ENCODE results near the gene SIK3.
"Not testable (repeated sequence)": the region's sequence is repeated elsewhere in the genome, so short reads cannot be mapped to it uniquely, and the experiment has no call there.

Gene SIK3

DNA sequence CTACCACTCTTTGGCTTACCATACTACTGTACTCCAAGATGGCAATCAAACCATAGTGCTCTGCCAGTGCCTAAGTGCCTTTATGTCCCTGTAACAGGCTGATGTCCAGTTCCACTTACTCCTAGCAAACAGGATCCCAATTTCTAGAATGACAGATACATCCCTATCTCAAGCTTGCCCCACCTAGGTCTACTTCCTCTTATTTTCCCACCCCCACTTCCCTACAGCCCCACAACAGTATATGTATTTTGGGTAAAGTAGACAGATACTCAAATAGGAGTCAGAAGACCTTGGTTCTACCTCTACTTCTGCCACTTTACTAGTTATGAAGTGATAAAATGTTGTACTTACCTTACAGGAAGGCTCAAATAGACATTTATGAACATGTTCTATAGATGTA, 24.1 kb downstream of the SIK3 start:
- no peak for DNase-seq

DNA sequence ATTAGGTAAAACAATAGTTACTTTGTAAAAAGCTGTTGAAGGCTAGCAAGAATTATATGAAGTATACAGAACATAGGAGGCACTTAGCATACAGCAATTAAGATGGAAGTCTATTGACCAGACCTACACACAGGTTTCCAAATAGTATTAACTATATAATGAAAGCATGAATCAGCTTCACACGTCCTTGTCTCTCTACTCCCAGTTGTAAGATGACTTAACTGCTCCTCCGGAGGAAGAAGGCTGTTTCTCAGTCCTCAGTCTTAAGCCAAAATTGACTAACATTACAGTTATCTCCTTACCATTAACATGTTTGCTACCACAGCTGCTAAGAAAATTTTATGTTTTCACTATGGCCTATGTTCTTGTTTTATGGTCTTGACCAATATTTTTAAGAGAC, 24.7 kb downstream of the SIK3 start:
- DNase-seq: no peak

DNA sequence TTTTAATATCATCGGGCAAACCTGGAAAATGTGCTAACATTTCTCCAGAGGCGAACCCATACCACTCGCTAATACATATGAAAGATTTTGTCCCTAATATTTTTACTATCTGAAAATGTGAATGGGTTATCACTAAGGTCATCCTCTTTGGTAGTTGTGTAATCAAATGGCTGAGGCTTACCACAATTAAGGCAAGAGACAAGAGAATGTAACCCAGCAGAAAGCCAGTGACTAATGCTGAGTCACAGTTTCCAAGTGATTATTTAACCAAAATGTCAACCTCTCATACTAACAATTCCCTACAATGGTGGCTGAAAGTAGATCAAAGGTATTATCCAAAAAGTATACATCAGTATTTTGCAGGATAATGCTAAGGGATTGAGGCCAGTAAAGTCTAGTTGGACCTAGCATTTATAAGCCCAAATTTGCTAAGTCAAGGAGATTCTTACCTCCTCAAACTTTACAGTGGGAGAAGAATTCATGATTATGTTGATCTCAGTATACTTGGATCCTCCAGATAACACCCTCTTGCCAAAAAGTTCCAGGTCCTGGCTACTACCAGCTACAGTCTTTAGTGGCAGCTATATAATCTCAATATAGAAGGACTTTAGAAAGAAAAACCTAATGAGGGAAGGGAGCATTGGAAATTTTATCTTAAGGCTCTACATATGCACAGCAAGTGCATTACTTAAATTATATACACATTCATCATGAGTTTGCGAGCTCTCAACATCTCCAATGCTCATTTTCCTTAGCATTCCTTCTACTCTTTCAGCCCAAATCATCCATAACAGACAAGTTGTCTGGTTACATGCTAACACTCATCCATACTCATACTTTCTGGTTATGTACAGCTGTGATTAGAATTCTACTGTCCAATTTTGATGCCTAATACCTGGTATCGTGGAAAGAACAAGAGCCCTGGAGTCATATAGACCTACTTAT, 25.4 kb downstream of the SIK3 start:
- peak; percentile 89 for DNase-seq

- DNase-seq: peak; percentile 94
Observed at GRCh38 chr11:117071344-117071787, 26.9 kb downstream of the SIK3 start.

DNA sequence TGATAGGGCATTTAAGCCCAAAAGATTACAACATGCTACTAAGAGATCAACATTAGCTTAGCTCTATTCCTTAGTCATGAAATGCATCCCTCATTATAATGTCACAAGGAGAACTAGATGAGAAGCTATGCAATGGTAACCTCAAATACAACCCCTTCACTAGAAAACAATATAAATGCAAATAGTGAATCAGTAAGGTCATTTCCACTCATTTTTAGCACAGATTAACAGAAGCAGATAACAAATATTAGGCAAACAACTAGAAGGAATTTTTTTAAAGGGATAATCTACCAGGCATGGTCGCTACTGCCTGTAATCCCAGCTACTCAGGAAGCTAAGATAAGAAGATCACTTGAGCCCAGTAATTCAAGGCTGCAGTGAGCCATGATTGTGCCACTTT, 28.2 kb downstream of the SIK3 start:
- no peak for DNase-seq

DNA sequence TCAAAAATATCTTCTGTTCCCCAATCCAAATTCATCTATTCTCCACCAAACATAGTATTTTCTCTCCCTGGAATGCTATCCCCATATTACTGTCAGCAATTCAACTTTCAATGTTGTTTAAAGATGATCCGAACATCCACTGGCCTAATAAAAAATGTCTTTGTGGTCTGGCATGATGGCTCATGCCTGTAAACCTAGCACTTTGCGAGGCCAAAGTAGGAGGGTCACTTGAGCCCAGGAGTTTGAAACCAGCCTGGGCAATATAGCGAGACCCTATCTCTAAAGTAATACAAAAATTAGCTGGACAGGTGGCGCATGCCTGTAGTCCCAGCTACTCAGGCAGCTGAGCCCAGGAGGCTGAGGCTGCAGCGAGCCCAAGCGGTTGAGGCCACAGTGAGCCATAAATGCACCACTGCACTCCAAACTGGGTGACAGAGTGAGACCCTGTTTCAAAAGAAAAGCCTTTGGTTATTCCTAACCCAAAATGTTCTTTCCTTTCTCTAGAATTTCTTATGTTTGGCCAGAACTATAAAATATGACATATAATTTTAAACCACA, 29.8 kb downstream of the SIK3 start:
- no peak for DNase-seq

DNA sequence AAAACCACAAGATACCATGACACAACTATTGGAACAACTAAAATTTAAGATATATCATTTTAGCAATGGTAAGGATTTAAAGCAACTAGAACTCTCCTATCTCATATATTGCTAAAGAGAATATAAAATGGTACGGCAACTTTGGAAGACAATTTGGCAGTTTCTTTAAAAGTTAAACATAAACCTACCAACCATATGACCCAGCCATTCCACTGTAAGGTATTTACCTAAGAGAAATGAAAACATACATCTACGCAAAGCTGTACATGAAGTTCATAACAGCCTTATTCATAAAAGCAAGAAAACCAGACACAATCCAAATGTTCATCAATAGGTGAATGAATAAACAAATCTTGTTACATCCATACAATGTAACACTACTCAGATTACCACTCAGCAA, 31.3 kb downstream of the SIK3 start:
- no peak for DNase-seq

DNA sequence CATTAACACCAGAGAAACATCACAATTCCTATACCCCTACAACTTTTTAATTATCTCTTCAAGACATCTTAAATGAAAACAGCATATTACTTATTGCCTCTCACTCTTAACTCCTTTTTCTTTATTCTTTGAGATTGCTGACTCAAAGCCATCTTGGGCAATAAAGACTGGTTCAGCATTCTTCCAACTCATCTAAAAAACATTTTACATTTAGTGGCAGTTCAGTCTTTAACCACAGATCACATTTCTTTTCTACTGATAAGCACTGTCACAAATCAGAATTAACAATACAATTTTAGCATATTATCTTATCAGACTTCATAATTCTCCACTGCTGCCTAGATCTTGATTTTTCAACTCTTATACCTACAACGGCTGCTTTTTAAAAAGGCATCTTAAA, 34.0 kb downstream of the SIK3 start:
- DNase-seq: no peak

DNA sequence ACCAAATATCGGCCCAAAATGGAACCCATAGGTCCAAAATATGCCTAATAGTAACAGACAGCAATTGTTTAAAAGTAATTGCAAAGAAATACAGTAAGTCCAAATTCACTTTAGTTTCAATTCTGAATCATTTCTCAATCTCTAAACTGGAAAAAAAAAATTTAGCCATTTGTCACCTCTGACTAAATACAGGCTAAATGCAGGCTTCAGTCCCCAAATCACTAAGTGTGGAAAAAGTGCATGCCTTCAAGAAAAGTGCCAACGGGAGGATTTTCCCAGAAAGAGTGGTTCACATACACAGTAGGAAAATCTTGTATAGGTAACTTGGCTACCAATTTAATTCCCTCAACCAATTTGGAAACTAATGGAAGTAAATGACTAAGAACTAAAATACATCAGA, 35.7 kb downstream of the SIK3 start:
- no peak for DNase-seq

DNA sequence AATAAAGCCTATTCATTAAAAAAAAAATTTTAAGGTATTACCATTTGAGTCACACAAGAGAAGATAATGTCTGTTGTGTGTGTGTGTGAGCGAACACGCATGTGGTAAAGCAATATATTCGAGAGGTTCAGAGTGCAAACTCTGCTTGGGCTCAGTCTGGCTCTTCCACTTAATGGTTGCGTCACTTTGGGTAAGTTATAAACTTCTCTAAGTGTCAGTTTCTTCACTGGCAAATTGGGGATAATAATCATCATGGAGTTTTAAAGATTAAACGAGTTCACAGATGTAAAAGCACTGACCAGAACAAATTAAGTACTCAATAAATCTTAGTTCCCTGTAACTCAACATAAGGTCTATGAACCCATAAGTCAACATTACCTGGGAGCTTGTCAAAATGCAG, 37.0 kb downstream of the SIK3 start:
- DNase-seq: no peak

DNA sequence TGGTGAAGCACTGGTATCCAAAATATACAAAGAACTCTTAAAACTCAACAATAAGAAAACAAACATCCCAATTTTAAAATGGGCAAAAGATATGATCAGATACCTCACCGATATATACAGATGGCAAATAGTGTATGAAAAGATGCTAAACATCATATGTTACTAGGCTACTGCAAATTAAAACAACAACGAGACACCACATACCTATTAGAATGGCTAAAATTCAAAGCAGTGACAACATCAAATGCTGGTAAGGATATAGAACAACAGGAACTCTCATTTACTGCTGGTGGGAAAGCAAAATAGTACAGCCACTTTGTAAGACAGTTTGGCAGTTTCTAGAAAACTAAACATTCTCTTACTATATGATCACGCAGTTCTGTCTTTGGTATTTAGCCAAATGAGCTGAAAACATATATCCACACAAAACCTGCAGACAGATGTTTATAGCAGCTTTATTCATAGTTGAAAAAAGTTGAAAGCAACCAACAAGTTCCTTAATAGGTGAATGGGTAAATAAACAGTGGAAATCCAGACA, 38.5 kb downstream of the SIK3 start:
- DNase-seq: no peak

GRCh38 chr11:117058761-117059261, 39.4 kb downstream of the SIK3 start:
- no peak for DNase-seq

DNA sequence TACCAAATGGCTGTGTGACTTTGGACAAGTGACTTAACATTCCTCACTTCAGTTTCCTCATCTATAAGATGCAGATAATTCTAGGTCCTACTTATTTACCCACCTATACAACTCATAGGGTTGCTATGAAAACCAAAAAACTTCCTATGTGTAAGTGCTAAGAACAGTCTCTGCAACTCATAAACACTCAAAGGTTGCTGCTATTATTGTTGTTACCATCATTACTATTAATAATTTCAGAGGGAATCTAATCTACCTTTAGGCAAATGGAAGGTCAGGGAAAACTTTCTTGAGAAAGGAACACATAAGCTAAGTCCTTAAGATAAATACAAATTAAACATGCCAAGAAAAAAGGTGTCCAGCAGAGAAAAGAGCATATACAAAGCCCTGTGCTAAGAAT, 40.5 kb downstream of the SIK3 start:
- no peak for DNase-seq

DNA sequence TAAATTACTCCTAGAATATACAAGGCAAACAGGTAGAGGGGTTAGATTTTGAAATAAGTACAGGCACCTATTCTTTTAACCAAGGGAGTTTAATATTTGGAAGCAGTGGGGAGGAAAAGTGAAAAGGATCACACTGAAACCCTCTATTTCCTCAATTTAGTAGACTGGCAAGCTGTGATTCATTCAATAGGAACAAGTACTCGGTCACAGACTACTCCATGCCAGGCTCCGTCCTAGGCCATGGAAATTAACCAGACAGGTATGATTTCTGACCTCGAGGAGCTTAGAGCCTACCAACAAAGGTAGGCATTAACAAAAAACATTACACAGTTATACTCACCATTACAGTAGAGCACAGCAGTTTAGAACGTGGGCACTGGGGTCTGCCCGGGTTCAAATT, 40.9 kb downstream of the SIK3 start:
- no peak for DNase-seq

- DNase-seq: peak; percentile 37
Observed at GRCh38 chr11:117055469-117055868, 42.8 kb downstream of the SIK3 start.

- no peak for DNase-seq
Observed at GRCh38 chr11:117054382-117054781, 43.8 kb downstream of the SIK3 start.

GRCh38 chr11:117052196-117053149, 45.8 kb downstream of the SIK3 start:
- no peak for DNase-seq

DNA sequence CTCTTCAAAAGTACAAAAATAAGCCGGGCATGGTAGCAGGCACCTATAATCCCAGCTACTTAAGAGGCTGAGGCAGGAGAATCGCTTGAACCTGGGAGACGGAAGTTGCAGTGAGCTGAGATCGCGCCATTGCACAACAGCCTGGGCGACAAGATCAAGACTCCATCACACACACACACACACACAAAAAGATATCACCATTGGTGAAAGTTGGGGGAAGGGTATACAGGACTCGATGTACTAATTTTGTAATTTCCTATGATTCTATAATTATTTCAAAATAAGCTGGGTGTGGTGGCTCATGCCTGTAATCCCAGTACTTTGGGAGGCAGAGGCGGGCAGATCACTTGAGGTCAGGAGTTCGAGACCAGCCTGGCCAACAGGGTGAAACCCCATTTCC, 48.1 kb downstream of the SIK3 start:
- not testable (repeated sequence) for DNase-seq

DNA sequence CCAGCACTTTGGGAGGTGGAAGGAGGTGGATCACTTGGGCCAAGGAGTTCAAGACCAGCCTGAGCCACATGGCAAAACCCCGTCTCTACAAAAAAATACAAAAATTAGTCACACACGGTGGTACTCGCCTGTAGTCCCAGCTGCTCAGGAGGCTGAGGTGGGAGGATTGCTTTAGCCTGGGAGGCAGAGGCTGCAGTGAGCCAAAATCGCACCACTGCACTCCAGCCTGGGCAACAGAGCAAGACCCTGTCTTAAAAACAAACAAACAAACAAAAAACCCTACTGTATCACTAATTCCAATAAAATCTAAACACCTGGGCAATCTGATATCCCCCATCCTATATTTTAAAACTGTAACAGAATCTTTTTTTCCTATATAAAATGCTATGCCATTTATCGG, 51.6 kb downstream of the SIK3 start:
- DNase-seq: not testable (repeated sequence)

GRCh38 chr11:117045956-117046355, 52.3 kb downstream of the SIK3 start:
- no peak for DNase-seq

DNA sequence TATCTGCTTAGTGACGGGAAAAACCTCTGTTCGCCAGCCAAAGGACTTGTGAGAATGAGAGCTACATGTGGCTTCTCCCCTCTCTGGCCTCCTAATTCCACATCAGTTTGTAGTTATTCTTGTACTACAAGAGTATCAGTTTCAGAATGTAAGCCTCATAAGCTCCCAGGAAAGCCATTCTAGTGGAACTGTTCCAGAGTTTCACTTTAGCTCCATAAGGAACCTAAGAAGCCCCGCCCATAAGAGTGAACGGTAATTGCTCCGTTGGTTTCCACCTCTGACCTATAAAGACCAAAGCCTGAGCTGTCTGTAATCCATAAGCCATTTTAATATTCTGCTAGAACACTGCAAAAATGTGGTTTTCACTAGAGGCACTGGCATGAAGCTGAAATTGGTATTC, 53.0 kb downstream of the SIK3 start:
- DNase-seq: no peak

GRCh38 chr11:117044287-117045035, 53.8 kb downstream of the SIK3 start:
- no peak for DNase-seq

Data from hematopoietic multipotent progenitor cell treated with erythropoietin and hydrocortisone succinate and interleukin-3 and kit ligand, for 8 days (in vitro differentiated cells).